ENCODE results near the gene TSPAN18. TPM values are rescaled to one million over a fixed set of nuclear protein-coding genes. Genes with fewer than 3 reads are reported as not detected.

Gene TSPAN18
- total RNA-seq, 1 experiment from 2014 or later, result 2.8 TPM

GRCh38 chr11:44880511-44880910 lies 153.7 kb downstream of the TSPAN18 start:
- DNase-seq (ENCODE audit: low spot score), result no peak
- H3K27ac ChIP-seq (ENCODE audit: low read depth, low read length, poor library complexity, severe bottlenecking), result no peak overlapping the region
- no TSS peak for BruUV-seq (replicated peaks)
- H3K9me3 ChIP-seq (ENCODE audit: low read depth, low read length, poor library complexity, severe bottlenecking), result no peaks in the 10 kb centered on the region
- POLR2A ChIA-PET (ENCODE audit: low non-redundant PET), result no interaction called here
- peaks cover 12% of the 10 kb centered on the region for H3K4me1 ChIP-seq (ENCODE audit: insufficient read depth, low read length, poor library complexity, severe bottlenecking)
- TF ChIP-seq CTCF (conservative IDR thresholded peaks at IDR 0.05; ENCODE audit: low read depth, low read length) (no peak), EZH2 (IDR thresholded peaks at IDR 0.05; ENCODE audit: borderline replicate concordance, low read depth, low read length, poor library complexity, severe bottlenecking) (no peak)
- no peaks in the 10 kb centered on the region for H3K36me3 ChIP-seq (ENCODE audit: insufficient read depth, low read length, poor library complexity, severe bottlenecking)
- no peak overlapping the region for H3K4me3 ChIP-seq (ENCODE audit: low read depth, low read length, poor library complexity, severe bottlenecking)
- intact Hi-C loops (cut with micrococcal nuclease; ENCODE audit: unreplicated experiment), result loop anchor here (5.0 kb wide), 1 partner anchor 103 kb away; no protein-coding TSS in a partner anchor
- CTCF ChIA-PET, result interaction anchor here (1.1 kb wide), 1 partner anchor 228 kb away, joined by 3 read pairs; no protein-coding TSS in a partner anchor
- no peaks in the 10 kb centered on the region for H3K27me3 ChIP-seq (replicated peaks; ENCODE audit: insufficient read depth, low read depth, low read length, poor library complexity)

DNA sequence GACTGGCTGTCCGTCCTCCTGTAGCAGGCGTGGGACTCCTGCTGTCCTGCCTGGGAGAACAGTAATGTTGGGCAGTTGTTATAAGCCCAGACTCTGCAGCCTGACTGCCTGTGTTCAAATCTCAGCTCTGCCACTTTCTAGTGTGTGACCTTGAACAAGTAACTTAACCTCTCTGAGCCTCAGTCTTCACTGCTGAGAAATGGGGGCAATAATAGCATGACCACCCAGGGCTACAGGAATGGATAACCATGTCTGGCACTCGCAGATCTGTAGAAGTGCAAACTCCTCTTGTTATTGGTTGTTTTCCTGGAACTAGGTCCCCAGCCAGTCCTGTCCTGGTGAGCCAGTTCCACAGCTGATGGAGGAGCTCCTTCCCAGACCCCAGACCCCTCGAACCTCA lies 154.2 kb downstream of the TSPAN18 start:
- TF ChIP-seq EZH2 (IDR thresholded peaks at IDR 0.05; ENCODE audit: borderline replicate concordance, low read depth, low read length, poor library complexity, severe bottlenecking) (no peak), CTCF (conservative IDR thresholded peaks at IDR 0.05; ENCODE audit: low read depth, low read length) (no peak)
- intact Hi-C loops (cut with micrococcal nuclease; ENCODE audit: unreplicated experiment), result loop anchor here (5.0 kb wide), 1 partner anchor 104 kb away; no protein-coding TSS in a partner anchor
- no peaks in the 10 kb centered on the region for H3K9me3 ChIP-seq (ENCODE audit: low read depth, low read length, poor library complexity, severe bottlenecking)
- no peaks in the 10 kb centered on the region for H3K36me3 ChIP-seq (ENCODE audit: insufficient read depth, low read length, poor library complexity, severe bottlenecking)
- POLR2A ChIA-PET (ENCODE audit: low non-redundant PET), result no interaction called here
- H3K27ac ChIP-seq (ENCODE audit: low read depth, low read length, poor library complexity, severe bottlenecking), result no peak overlapping the region
- no TSS peak for BruUV-seq (replicated peaks)
- H3K4me1 ChIP-seq (ENCODE audit: insufficient read depth, low read length, poor library complexity, severe bottlenecking), result peaks cover 12% of the 10 kb centered on the region
- CTCF ChIA-PET, result interaction anchor here (1.1 kb wide), 1 partner anchor 227 kb away, joined by 3 read pairs; no protein-coding TSS in a partner anchor
- no peak overlapping the region for H3K4me3 ChIP-seq (ENCODE audit: low read depth, low read length, poor library complexity, severe bottlenecking)
- H3K27me3 ChIP-seq (replicated peaks; ENCODE audit: insufficient read depth, low read depth, low read length, poor library complexity), result no peaks in the 10 kb centered on the region
- no peak for DNase-seq (ENCODE audit: low spot score)

- DNase-seq (ENCODE audit: low spot score), result no peak
- intact Hi-C loops (cut with micrococcal nuclease; ENCODE audit: unreplicated experiment), result loop anchor here (5.0 kb wide), 1 partner anchor 106 kb away; no protein-coding TSS in a partner anchor
- H3K27ac ChIP-seq (ENCODE audit: low read depth, low read length, poor library complexity, severe bottlenecking), result no peak overlapping the region
- no peaks in the 10 kb centered on the region for H3K27me3 ChIP-seq (replicated peaks; ENCODE audit: insufficient read depth, low read depth, low read length, poor library complexity)
- ChIA-PET CTCF (no interaction called here), POLR2A (ENCODE audit: low non-redundant PET) (no interaction called here)
- TF ChIP-seq CTCF (conservative IDR thresholded peaks at IDR 0.05; ENCODE audit: low read depth, low read length) (no peak), EZH2 (IDR thresholded peaks at IDR 0.05; ENCODE audit: borderline replicate concordance, low read depth, low read length, poor library complexity, severe bottlenecking) (no peak)
- no TSS peak for BruUV-seq (replicated peaks)
- peaks cover 2% of the 10 kb centered on the region for H3K4me1 ChIP-seq (ENCODE audit: insufficient read depth, low read length, poor library complexity, severe bottlenecking)
- no peak overlapping the region for H3K4me3 ChIP-seq (ENCODE audit: low read depth, low read length, poor library complexity, severe bottlenecking)
- H3K9me3 ChIP-seq (ENCODE audit: low read depth, low read length, poor library complexity, severe bottlenecking), result no peaks in the 10 kb centered on the region
- no peaks in the 10 kb centered on the region for H3K36me3 ChIP-seq (ENCODE audit: insufficient read depth, low read length, poor library complexity, severe bottlenecking)
These were observed 156.5 kb downstream of the TSPAN18 start for GRCh38 chr11:44883277-44883676.

Data from A673 (cell line).